CD4-positive, alpha-beta T cell (primary cell): ENCODE measurements around the gene APBA2. TPM values are rescaled to one million over a fixed set of nuclear protein-coding genes. Genes with fewer than 3 reads are reported as not detected.

Source experiments
- ATAC-seq: fragments of 200-7000 bp; cut with Tn5 transposase; one replicate; pipeline ENCODE4 v1.10.0; 2022; ENCODE audit warnings: mild to moderate bottlenecking; ENCODE audit not compliant: poor library complexity
- CTCF ChIA-PET: fragments of 350-600 bp; sonication (Branson Sonifier 250); formaldehyde crosslinking; loops from one replicate; lab custom pipeline; 2021; ENCODE audit warnings: antibody characterized with exemption, inconsistent platforms; lab: Charles Lee
- POLR2A ChIA-PET: fragments of 350-600 bp; sonication (Branson Sonifier 250); formaldehyde crosslinking; loops from one replicate; lab custom pipeline; 2021; ENCODE audit warnings: antibody characterized with exemption, inconsistent platforms; lab: Charles Lee
- DNase-seq, 14 experiments: peaks; one replicate each; pipeline ENCODE4 v3.0.0-alpha.2; 2013 to 2020; ENCODE audit warnings: mixed read lengths in 2 of 14
- H3K27ac ChIP-seq, 2 donors: one replicate each; pipeline versions ENCODE4 v1.5.1 to v1.7.0; 2013; ENCODE audit warnings: low read length in 2 of 2, low read depth in 1 of 2, mild to moderate bottlenecking in 1 of 2
- H3K27me3 ChIP-seq, 2 experiments: 1 replicate in 1 of 2; 2 replicates in 1 of 2; pipeline versions ENCODE4 v1.6.1 to v1.7.0; 2013; ENCODE audit warnings: low read length in 2 of 2, control low read depth in 1 of 2, mild to moderate bottlenecking in 1 of 2, moderate library complexity in 1 of 2; ENCODE audit not compliant: insufficient read depth in 2 of 2, control insufficient read depth in 1 of 2
- H3K36me3 ChIP-seq: one replicate; pipeline ENCODE4 v1.6.1; 2013; ENCODE audit warnings: low read length, control low read depth; ENCODE audit not compliant: insufficient read depth
- H3K4me1 ChIP-seq: one replicate; pipeline ENCODE4 v1.6.1; 2013; ENCODE audit warnings: low read length, control low read depth; ENCODE audit not compliant: insufficient read depth
- H3K4me3 ChIP-seq: one replicate; pipeline ENCODE4 v1.5.1; 2013; ENCODE audit warnings: mild to moderate bottlenecking, low read length, moderate library complexity
- H3K9me3 ChIP-seq, 2 experiments: 1 replicate in 1 of 2; 2 replicates in 1 of 2; pipeline versions ENCODE4 v1.6.1 to v1.7.0; 2013; ENCODE audit warnings: low read length in 2 of 2, mild to moderate bottlenecking in 2 of 2, control low read depth in 1 of 2, moderate library complexity in 1 of 2; ENCODE audit not compliant: control insufficient read depth in 1 of 2, insufficient read depth in 1 of 2
- H3K27ac Mint-ChIP-seq: one replicate; pipeline ENCODE4 v1.8.0; 2020; ENCODE audit warnings: mixed read lengths
- H3K27me3 Mint-ChIP-seq: one replicate; pipeline ENCODE4 v1.8.0; 2021; ENCODE audit warnings: mixed read lengths
- H3K36me3 Mint-ChIP-seq: one replicate; pipeline ENCODE4 v1.8.0; 2021; ENCODE audit warnings: low read depth, mixed read lengths
- H3K4me1 Mint-ChIP-seq: one replicate; pipeline ENCODE4 v1.8.0; 2021; ENCODE audit warnings: low read depth, mixed read lengths
- H3K4me3 Mint-ChIP-seq: one replicate; pipeline ENCODE4 v1.8.0; 2020; ENCODE audit warnings: mild to moderate bottlenecking, mixed read lengths
- H3K9me3 Mint-ChIP-seq: one replicate; pipeline ENCODE4 v1.8.0; 2020; ENCODE audit warnings: mixed read lengths
- CTCF ChIP-seq: fragments of 200-600 bp; IDR thresholded peaks from one replicate; pipeline ENCODE4 v1.8.0; 2022; ENCODE audit warnings: antibody characterized with exemption, mild to moderate bottlenecking
- intact Hi-C, 2 experiments: fragments of 100-400 bp; cut with DNase I in 1 of 2; cut with micrococcal nuclease in 1 of 2; formaldehyde crosslinking; loops; one replicate each; pipeline versions ENCODE4 v1.15.1 to v1.9.0; 2023 to 2025; cut with DNase I, micrococcal nuclease
- total RNA-seq, 174 experiments: library from RNA in 2 of 174; stranded (reverse) in 2 of 174; gene quantifications; one replicate each; pipeline ENCODE4 v1.2.3 and lab custom pipeline; 2021 to 2026

Gene APBA2
- total RNA-seq, 2 experiments from 2014 or later, result 123 to 126 TPM

GRCh38 chr15:29059871-29060640, 174.3 kb downstream of the APBA2 start:
- Mint-ChIP-seq H3K27me3 (no peaks in the 10 kb centered on the region), H3K4me1 (peaks cover 73% of the 10 kb centered on the region), H3K36me3 (peaks cover 48% of the 10 kb centered on the region), H3K27ac (no peak overlapping the region), H3K4me3 (no peak overlapping the region), H3K9me3 (no peaks in the 10 kb centered on the region)
- no peak for TF ChIP-seq CTCF
- ATAC-seq, result no peak
- Histone ChIP-seq H3K27ac (no peak overlapping the region), H3K4me1 (peaks cover 13% of the 10 kb centered on the region), H3K27me3 (no peaks in the 10 kb centered on the region), H3K9me3 (no peaks in the 10 kb centered on the region), H3K4me3 (no peak overlapping the region), H3K36me3 (peaks cover 3% of the 10 kb centered on the region)
- DNase-seq, result no peak
- ChIA-PET POLR2A (interaction anchor here (0.5 kb wide), 1 partner anchor 20 kb away, joined by 3 read pairs; no protein-coding TSS in a partner anchor), CTCF (no interaction called here)
- intact Hi-C loops, result no loop called here

GRCh38 chr15:29061746-29062145, 176.0 kb downstream of the APBA2 start:
- ATAC-seq (no peak), DNase-seq (no peak)
- Histone ChIP-seq H3K9me3 (no peaks in the 10 kb centered on the region), H3K4me1 (peaks cover 13% of the 10 kb centered on the region), H3K36me3 (no peaks in the 10 kb centered on the region), H3K27ac (no peak overlapping the region), H3K27me3 (no peaks in the 10 kb centered on the region), H3K4me3 (no peak overlapping the region)
- H3K4me3 Mint-ChIP-seq, result no peak overlapping the region
- ChIA-PET CTCF (no interaction called here), POLR2A (no interaction called here)
- peak overlapping the region; percentile 24 for H3K27ac Mint-ChIP-seq
- intact Hi-C loops, result no loop called here
- no peaks in the 10 kb centered on the region for H3K9me3 Mint-ChIP-seq
- TF ChIP-seq CTCF, result no peak
- H3K4me1 Mint-ChIP-seq, result peaks cover 71% of the 10 kb centered on the region
- no peaks in the 10 kb centered on the region for H3K27me3 Mint-ChIP-seq
- H3K36me3 Mint-ChIP-seq, result peaks cover 43% of the 10 kb centered on the region

DNA sequence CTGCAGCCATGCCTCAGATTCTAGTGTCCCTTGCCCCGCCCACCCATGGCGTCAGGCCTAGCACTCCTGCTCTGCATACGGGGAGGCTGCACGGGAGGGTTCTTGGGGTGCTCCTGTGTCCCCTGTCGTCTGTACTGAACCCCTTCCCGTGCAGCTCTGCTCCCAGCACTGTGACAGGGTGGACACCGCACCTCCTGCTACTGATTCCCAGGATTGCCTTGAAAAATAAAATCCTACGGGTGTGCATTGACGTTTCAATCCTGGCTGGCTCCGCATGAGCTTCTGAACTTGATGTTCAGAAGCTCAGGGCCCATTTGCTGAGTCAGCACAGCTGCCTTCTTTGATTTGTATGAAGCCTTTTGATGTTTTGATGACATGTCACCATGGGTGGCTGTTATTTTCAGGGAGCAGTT, 176.4 kb downstream of the APBA2 start:
- ATAC-seq (no peak), DNase-seq (no peak)
- H3K27me3 Mint-ChIP-seq, result no peaks in the 10 kb centered on the region
- Histone ChIP-seq H3K9me3 (no peaks in the 10 kb centered on the region), H3K27me3 (no peaks in the 10 kb centered on the region), H3K36me3 (no peaks in the 10 kb centered on the region), H3K27ac (no peak overlapping the region), H3K4me1 (peaks cover 11% of the 10 kb centered on the region), H3K4me3 (no peak overlapping the region)
- ChIA-PET POLR2A (no interaction called here), CTCF (no interaction called here)
- no peak overlapping the region for H3K4me3 Mint-ChIP-seq
- no peak for TF ChIP-seq CTCF
- peaks cover 69% of the 10 kb centered on the region for H3K4me1 Mint-ChIP-seq
- intact Hi-C loops, result no loop called here
- H3K36me3 Mint-ChIP-seq, result peaks cover 43% of the 10 kb centered on the region
- H3K9me3 Mint-ChIP-seq, result no peaks in the 10 kb centered on the region
- H3K27ac Mint-ChIP-seq, result peak overlapping the region; percentile 3
